Trophoblast cell (in vitro differentiated cells and primary cell): ENCODE measurements around the gene DDRGK1.

Source experiments
- DNase-seq, 2 donors: peaks; one replicate each; pipeline ENCODE4 v3.0.0-alpha.2; 2016
- H2AFZ ChIP-seq: 2 replicates; pipeline ENCODE4 v1.6.1; 2013; ENCODE audit warnings: low read length, moderate library complexity, mild to moderate bottlenecking; ENCODE audit not compliant: insufficient read depth, poor library complexity
- H2AK5ac ChIP-seq: 2 replicates; pipeline ENCODE4 v1.6.1; 2013; ENCODE audit warnings: mild to moderate bottlenecking, low read length
- H2BK120ac ChIP-seq: 2 replicates; pipeline ENCODE4 v1.6.1; 2013; ENCODE audit warnings: low read length, mild to moderate bottlenecking, moderate library complexity; ENCODE audit not compliant: insufficient read depth, poor library complexity
- H2BK12ac ChIP-seq: 2 replicates; pipeline ENCODE4 v1.6.1; 2013; ENCODE audit warnings: mild to moderate bottlenecking, low read length, moderate library complexity
- H2BK5ac ChIP-seq: 2 replicates; pipeline ENCODE4 v1.6.1; 2013; ENCODE audit warnings: low read length, low read depth, moderate library complexity, mild to moderate bottlenecking; ENCODE audit not compliant: poor library complexity
- H3K14ac ChIP-seq: 2 replicates; pipeline ENCODE4 v1.6.1; 2013; ENCODE audit warnings: mild to moderate bottlenecking, low read length
- H3K18ac ChIP-seq: 2 replicates; pipeline ENCODE4 v1.6.1; 2013; ENCODE audit warnings: mild to moderate bottlenecking, low read length
- H3K23ac ChIP-seq: 2 replicates; pipeline ENCODE4 v1.6.1; 2013; ENCODE audit warnings: low read length
- H3K27ac ChIP-seq: 2 replicates; pipeline ENCODE4 v1.5.1; 2013; ENCODE audit warnings: low read depth, mild to moderate bottlenecking, inconsistent platforms, low read length, moderate library complexity
- H3K27me3 ChIP-seq: 2 replicates; pipeline ENCODE4 v1.6.1; 2013; ENCODE audit warnings: inconsistent platforms, mild to moderate bottlenecking, low read length, moderate library complexity; ENCODE audit not compliant: insufficient read depth
- H3K36me3 ChIP-seq, 2 experiments: 1 replicate in 1 of 2; 2 replicates in 1 of 2; pipeline ENCODE4 v1.6.1; 2013; ENCODE audit warnings: low read length in 2 of 2, mild to moderate bottlenecking in 2 of 2, moderate library complexity in 1 of 2; ENCODE audit not compliant: insufficient read depth in 2 of 2, control insufficient read depth in 1 of 2
- H3K4ac ChIP-seq: 2 replicates; pipeline ENCODE4 v1.6.1; 2013; ENCODE audit warnings: low read depth, mild to moderate bottlenecking, low read length, moderate library complexity
- H3K4me1 ChIP-seq, 2 experiments: 1 replicate in 1 of 2; 2 replicates in 1 of 2; pipeline ENCODE4 v1.6.1; 2013; ENCODE audit warnings: low read length in 2 of 2, mild to moderate bottlenecking in 2 of 2, moderate library complexity in 1 of 2; ENCODE audit not compliant: insufficient read depth in 2 of 2, control insufficient read depth in 1 of 2
- H3K4me2 ChIP-seq: 2 replicates; pipeline ENCODE4 v1.6.1; 2013; ENCODE audit warnings: inconsistent platforms, mild to moderate bottlenecking, low read length, moderate library complexity
- H3K4me3 ChIP-seq: 2 replicates; pipeline ENCODE4 v1.5.1; 2013; ENCODE audit warnings: mild to moderate bottlenecking, low read depth, low read length, inconsistent platforms
- H3K79me1 ChIP-seq: one replicate; pipeline ENCODE4 v1.6.1; 2013; ENCODE audit warnings: low read length
- H3K79me2 ChIP-seq: 2 replicates; pipeline ENCODE4 v1.6.1; 2013; ENCODE audit warnings: low read length, mild to moderate bottlenecking; ENCODE audit not compliant: control insufficient read depth, insufficient read depth, poor library complexity
- H3K9ac ChIP-seq: 2 replicates; pipeline ENCODE4 v1.6.1; 2013; ENCODE audit warnings: mild to moderate bottlenecking, low read length
- H3K9me3 ChIP-seq: 2 replicates; pipeline ENCODE4 v1.6.1; 2013; ENCODE audit warnings: low read depth, mild to moderate bottlenecking, control low read depth, inconsistent platforms, low read length; ENCODE audit not compliant: insufficient read depth
- H4K12ac ChIP-seq: 2 replicates; pipeline ENCODE4 v1.6.1; 2013; ENCODE audit warnings: low read depth, mild to moderate bottlenecking, low read length, moderate library complexity
- H4K8ac ChIP-seq: 2 replicates; pipeline ENCODE4 v1.6.1; 2013; ENCODE audit warnings: low read depth, mild to moderate bottlenecking, low read length, moderate library complexity
- H4K91ac ChIP-seq: one replicate; pipeline ENCODE4 v1.6.1; 2013; ENCODE audit warnings: low read depth, mild to moderate bottlenecking, low read length, moderate library complexity
- WGBS: extraction: QIAGEN DNeasy Blood & Tissue Kit; methylation state at CpG from one replicate; pipeline ENCODE4 v1.1.7; 2013; ENCODE audit warnings: missing lambda C conversion rate; ENCODE audit not compliant: insufficient read length, insufficient coverage; ENCODE audit errors: extremely low coverage; 5-methylcytosine and 5-hydroxymethylcytosine counted together

Gene DDRGK1

GRCh38 chr20:3165473-3166337 is 38.8 kb downstream of the DDRGK1 start:
- no peak overlapping the region for H3K4ac ChIP-seq
- peaks cover 5 to 11% of the 10 kb centered on the region in 2 experiments for H3K4me1 ChIP-seq
- H3K18ac ChIP-seq: no peak overlapping the region
- no peak overlapping the region for H2BK12ac ChIP-seq
- WGBS: no CpG with 5 or more reads among the region's 45 CpGs
- H3K4me2 ChIP-seq: no peak overlapping the region
- no peak for DNase-seq
- no peak overlapping the region for H2BK120ac ChIP-seq
- no peaks in the 10 kb centered on the region for H3K27me3 ChIP-seq
- no peak overlapping the region for H2AFZ ChIP-seq
- H3K9me3 ChIP-seq: no peaks in the 10 kb centered on the region
- H3K27ac ChIP-seq: no peak overlapping the region
- H3K14ac ChIP-seq: no peak overlapping the region
- peaks cover 2 to 11% of the 10 kb centered on the region in 2 experiments for H3K36me3 ChIP-seq
- H3K9ac ChIP-seq: no peak overlapping the region
- H3K23ac ChIP-seq: no peak overlapping the region
- no peak overlapping the region for H2AK5ac ChIP-seq
- H2BK5ac ChIP-seq: no peak overlapping the region
- H3K79me2 ChIP-seq: peaks cover 2% of the 10 kb centered on the region
- peaks cover 9% of the 10 kb centered on the region for H3K79me1 ChIP-seq
- H4K12ac ChIP-seq: no peak overlapping the region
- H4K91ac ChIP-seq: no peak overlapping the region
- no peak overlapping the region for H3K4me3 ChIP-seq
- no peak overlapping the region for H4K8ac ChIP-seq

- no peak overlapping the region for H3K9ac ChIP-seq
- H3K4me1 ChIP-seq: peaks cover 5 to 13% of the 10 kb centered on the region in 2 experiments
- peaks cover 2 to 11% of the 10 kb centered on the region in 2 experiments for H3K36me3 ChIP-seq
- no peak for DNase-seq
- H3K79me2 ChIP-seq: peaks cover 2% of the 10 kb centered on the region
- no peak overlapping the region for H2AFZ ChIP-seq
- H3K18ac ChIP-seq: no peak overlapping the region
- H2BK12ac ChIP-seq: no peak overlapping the region
- H3K9me3 ChIP-seq: no peaks in the 10 kb centered on the region
- H3K79me1 ChIP-seq: peaks cover 9% of the 10 kb centered on the region
- H3K4me3 ChIP-seq: no peak overlapping the region
- H2BK120ac ChIP-seq: no peak overlapping the region
- no peak overlapping the region for H3K4ac ChIP-seq
- no peak overlapping the region for H3K4me2 ChIP-seq
- no CpG with 5 or more reads among the region's 41 CpGs for WGBS
- no peak overlapping the region for H2AK5ac ChIP-seq
- no peak overlapping the region for H3K23ac ChIP-seq
- no peak overlapping the region for H4K12ac ChIP-seq
- H3K27me3 ChIP-seq: no peaks in the 10 kb centered on the region
- no peak overlapping the region for H2BK5ac ChIP-seq
- no peak overlapping the region for H3K27ac ChIP-seq
- H4K91ac ChIP-seq: no peak overlapping the region
- H4K8ac ChIP-seq: no peak overlapping the region
- H3K14ac ChIP-seq: no peak overlapping the region
These were observed 39.6 kb downstream of the DDRGK1 start for GRCh38 chr20:3164763-3165410.

- Histone ChIP-seq H3K36me3 (peaks cover 2 to 11% of the 10 kb centered on the region in 2 experiments), H3K4me3 (no peak overlapping the region), H3K4ac (no peak overlapping the region), H3K9me3 (no peaks in the 10 kb centered on the region), H3K27me3 (no peaks in the 10 kb centered on the region), H3K4me2 (no peak overlapping the region), H3K79me1 (peaks cover 13% of the 10 kb centered on the region), H4K91ac (no peak overlapping the region), H4K8ac (no peak overlapping the region), H3K4me1 (peaks cover 5 to 13% of the 10 kb centered on the region in 2 experiments), H2BK120ac (no peak overlapping the region), H2BK5ac (no peak overlapping the region), H3K14ac (no peak overlapping the region), H2AK5ac (no peak overlapping the region), H3K9ac (no peak overlapping the region), H2BK12ac (no peak overlapping the region), H3K27ac (no peak overlapping the region), H3K79me2 (peaks cover 6% of the 10 kb centered on the region), H3K18ac (no peak overlapping the region), H3K23ac (no peak overlapping the region), H2AFZ (no peak overlapping the region), H4K12ac (no peak overlapping the region)
- no peak for DNase-seq
- WGBS: no CpG with 5 or more reads among the region's 32 CpGs
These were observed 40.3 kb downstream of the DDRGK1 start for GRCh38 chr20:3164043-3164762.
